ENCODE measurements around the gene FNIP1. TPM values are rescaled to one million over a fixed set of nuclear protein-coding genes. Genes with fewer than 3 reads are reported as not detected.

The FNIP1 gene
- total RNA-seq, 1 experiment from 2014 or later, result 16.4 TPM

GRCh38 chr5:131709043-131709442 is 87.8 kb downstream of the FNIP1 start:
- CTCF ChIA-PET, result no interaction called here
- Histone ChIP-seq H3K4me3 (replicated peaks in 1 of 2; ENCODE audit: low read depth in 1 of 2, low read length in 2 of 2) (no peak overlapping the region), H3K4me2 (ENCODE audit: low read length) (no peak overlapping the region), H3K9ac (ENCODE audit: low read length) (no peak overlapping the region), H3K9me2 (ENCODE audit: insufficient read depth) (no peaks in the 10 kb centered on the region), H3K27ac (ENCODE audit: low read depth, low read length) (no peak overlapping the region), H3K79me2 (ENCODE audit: insufficient read depth, low read length) (no peaks in the 10 kb centered on the region), H2AFZ (ENCODE audit: low read depth, low read length, poor library complexity, severe bottlenecking) (no peak overlapping the region), H4K20me1 (ENCODE audit: insufficient read depth) (no peaks in the 10 kb centered on the region; the same call in 1 of the 2 replicates), H3K27me3 (ENCODE audit: insufficient read depth, low read length) (no peaks in the 10 kb centered on the region), H3K9me3 (ENCODE audit: control insufficient read depth in 1 of 2, insufficient read depth in 1 of 2, low read depth in 1 of 2, low read length in 2 of 2) (no peaks in the 10 kb centered on the region), H3K4me1 (ENCODE audit: control insufficient read depth in 1 of 2, insufficient read depth in 2 of 2, low read length in 2 of 2) (no peaks in the 10 kb centered on the region), H3K36me3 (ENCODE audit: control insufficient read depth in 1 of 2, insufficient read depth in 2 of 2, low read length in 2 of 2) (peaks cover 4 to 6% of the 10 kb centered on the region in 2 experiments; a peak in 3 of 4 replicates)
- TF ChIP-seq YY1 (IDR thresholded peaks at IDR 0.05; ENCODE audit: extremely low read depth, insufficient replicate concordance, low read depth, low read length) (no peak), EGR1 (IDR thresholded peaks at IDR 0.05; ENCODE audit: low read depth) (no peak), CBX3 (IDR thresholded peaks at IDR 0.05; ENCODE audit: low read depth) (no peak), CTCF (IDR thresholded peaks at IDR 0.05 in 2 of 3, conservative IDR thresholded peaks at IDR 0.05 in 1 of 3; ENCODE audit: borderline replicate concordance in 1 of 3, insufficient read depth in 1 of 3, low read depth in 2 of 3, low read length in 2 of 3) (no peak), REST (IDR thresholded peaks at IDR 0.05; ENCODE audit: low read depth) (no peak), SP1 (IDR thresholded peaks at IDR 0.05; ENCODE audit: low read depth) (no peak), CEBPB (IDR thresholded peaks at IDR 0.05; ENCODE audit: low read depth) (no peak), MAX (IDR thresholded peaks at IDR 0.05) (no peak), TCF7L2 (IDR thresholded peaks at IDR 0.05; ENCODE audit: borderline replicate concordance, extremely low read depth, insufficient read depth, insufficient read length) (no peak), EZH2 (IDR thresholded peaks at IDR 0.05) (no peak), FOSL1 (IDR thresholded peaks at IDR 0.05; ENCODE audit: low read depth) (no peak), SRF (IDR thresholded peaks at IDR 0.05; ENCODE audit: low read depth) (no peak), ATF3 (IDR thresholded peaks at IDR 0.05) (no peak), RAD21 (IDR thresholded peaks at IDR 0.05; ENCODE audit: low read depth) (no peak), JUND (IDR thresholded peaks at IDR 0.05) (no peak), ZFX (IDR thresholded peaks at IDR 0.05) (no peak), POLR2AphosphoS5 (IDR thresholded peaks at IDR 0.05; ENCODE audit: low read depth, low read length) (no peak)
- POLR2A ChIA-PET, result no interaction called here
- ATAC-seq (no peak), DNase-seq (ENCODE audit: low read depth, low spot score) (no peak)
- BruUV-seq (replicated peaks), result no TSS peak
- intact Hi-C loops (cut with micrococcal nuclease), result no loop called here
- RAD21 ChIA-PET (ENCODE audit: low non-redundant PET in 1 of 2, low total read pairs in 2 of 2, uncharacterized antibody in 2 of 2, unreplicated experiment in 2 of 2), result no interaction called here

All from HCT116 (cell line).